Ureter (tissue), 1 donor: ENCODE data around the gene KNOP1. TPM values are rescaled to one million over a fixed set of nuclear protein-coding genes. Genes with fewer than 3 reads are reported as not detected.
"Not testable (repeated sequence)": the region's sequence is repeated elsewhere in the genome, so short reads cannot be mapped to it uniquely, and the experiment has no call there.

Source experiments
- DNase-seq: peaks from one replicate; pipeline ENCODE4 v3.0.0-alpha.2; 2020; ENCODE audit warnings: low spot score
- total RNA-seq: library from RNA; stranded (reverse); gene quantifications from one replicate; pipeline ENCODE4 v1.2.4, GENCODE V29; 2023
- donor health status: DM: yes; HTN: yes; CAD: no.

KNOP1 gene
- total RNA-seq, 1 donor from 2014 or later = 27.4 TPM

DNA sequence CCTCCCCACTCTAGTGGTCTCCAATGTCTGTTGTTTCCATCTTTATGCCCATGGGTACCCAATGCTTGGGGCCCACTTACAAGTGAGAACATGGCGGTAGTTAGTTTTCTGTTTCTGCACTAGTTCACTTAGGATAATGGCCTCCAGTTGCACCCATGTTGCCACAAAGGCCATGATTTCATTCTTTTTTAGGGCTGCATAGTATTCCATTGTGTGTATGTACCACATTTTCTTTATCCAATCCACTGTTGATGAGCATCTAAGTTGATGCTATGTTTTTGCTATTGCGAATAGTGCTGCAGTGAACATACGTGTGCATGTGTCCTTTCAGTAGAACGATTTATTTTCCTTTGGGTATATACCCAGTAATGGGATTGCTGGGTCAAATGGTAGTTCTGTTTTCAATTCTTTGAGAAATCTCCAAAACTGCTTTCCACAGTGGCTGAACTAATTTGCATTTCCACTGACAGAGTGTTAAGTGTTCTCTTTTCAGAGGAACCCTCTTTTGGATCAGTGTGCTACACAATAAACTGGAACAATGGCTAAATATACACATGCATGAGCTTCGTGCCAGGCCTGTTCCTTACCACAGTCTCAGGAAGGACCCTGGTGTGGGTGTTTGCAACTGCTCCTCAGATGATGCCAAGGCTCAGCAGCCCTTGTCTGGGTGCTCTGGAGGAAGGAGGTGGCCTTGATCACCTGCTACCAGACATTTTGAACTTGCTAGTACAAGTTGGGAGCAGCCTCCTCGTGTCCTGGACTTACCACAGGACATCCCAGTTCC is 34.4 kb downstream of the KNOP1 start:
- DNase-seq = no peak

DNA sequence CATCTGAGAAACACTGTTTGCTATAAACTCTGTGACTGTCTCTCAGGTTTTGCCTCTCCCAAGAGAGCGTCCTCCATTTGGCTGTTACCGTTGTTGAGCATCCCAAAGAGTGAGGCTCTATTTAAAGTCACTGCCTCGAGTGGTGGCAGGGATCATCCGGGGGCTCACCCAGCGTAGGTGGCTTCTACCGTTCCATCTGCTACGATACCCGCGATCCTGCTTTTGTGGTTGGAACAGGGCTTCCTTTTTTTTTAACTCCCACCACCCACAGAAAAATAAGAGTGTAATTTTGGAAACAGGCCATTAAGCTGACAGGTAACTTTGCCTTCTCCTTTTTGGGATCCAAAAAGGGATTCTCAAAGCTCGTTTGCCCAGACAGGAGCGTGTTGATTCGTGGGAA is 36.4 kb downstream of the KNOP1 start:
- no peak for DNase-seq

DNA sequence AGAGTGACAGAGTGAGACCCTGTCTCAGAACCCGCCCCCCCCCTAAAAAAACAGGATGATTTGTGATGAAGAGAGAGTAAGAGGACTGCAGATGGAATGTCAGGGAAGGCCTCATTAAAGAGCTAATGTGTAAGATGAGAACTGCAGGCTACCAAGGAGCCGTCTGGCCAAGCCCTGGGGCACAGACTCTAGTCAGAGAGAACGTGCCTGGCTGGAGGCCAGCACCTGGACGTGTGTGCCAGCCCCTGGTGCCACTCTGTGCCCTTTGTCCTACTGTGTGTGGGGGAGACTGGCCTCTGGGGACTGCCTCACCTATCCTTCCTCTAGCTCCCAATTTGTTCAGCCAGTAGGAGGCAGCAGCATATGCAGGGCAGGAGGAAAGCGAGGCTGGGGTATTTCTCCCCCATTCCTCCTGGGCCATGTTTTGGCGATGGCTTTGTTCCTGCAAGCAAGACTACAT is 37.1 kb downstream of the KNOP1 start:
- DNase-seq = no peak

DNA sequence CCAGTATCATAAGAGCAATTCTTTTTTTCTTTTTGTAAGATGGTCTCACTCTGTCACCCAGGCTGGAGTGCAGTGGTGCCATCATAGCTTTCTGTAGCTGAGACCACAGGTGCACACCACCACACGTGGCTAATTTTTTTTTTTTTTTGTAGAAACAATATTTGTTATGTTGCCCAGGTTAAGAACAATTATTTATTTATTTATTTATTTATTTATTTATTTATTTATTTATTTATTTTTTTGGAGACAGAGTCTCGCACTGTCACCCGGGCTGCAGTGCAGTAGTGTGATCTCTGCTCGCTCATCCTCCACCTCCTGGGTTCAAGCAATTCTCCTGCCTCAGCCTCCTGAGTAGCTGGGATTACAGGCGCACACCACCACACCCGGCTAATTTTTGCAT is 38.7 kb downstream of the KNOP1 start:
- not testable (repeated sequence) for DNase-seq

DNA sequence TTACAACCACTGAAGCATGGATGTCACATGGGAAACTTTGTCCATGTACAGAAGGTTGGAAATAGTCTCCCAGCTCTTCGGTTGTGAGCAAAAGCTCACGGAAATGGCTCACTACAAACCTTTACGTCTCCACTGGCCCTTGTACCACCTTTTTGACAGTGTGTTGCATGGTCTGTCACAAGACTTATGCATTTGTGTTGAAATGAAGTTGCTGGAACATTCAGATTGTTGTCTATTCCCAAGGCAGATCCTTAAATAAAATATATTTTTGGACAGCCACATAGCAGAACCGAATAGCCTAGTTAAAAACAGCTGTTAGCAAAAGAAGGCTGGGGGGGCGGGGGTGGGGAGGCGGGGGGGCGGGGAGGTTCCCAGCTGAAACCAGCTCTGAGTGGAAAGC is 39.2 kb downstream of the KNOP1 start:
- no peak for DNase-seq

DNA sequence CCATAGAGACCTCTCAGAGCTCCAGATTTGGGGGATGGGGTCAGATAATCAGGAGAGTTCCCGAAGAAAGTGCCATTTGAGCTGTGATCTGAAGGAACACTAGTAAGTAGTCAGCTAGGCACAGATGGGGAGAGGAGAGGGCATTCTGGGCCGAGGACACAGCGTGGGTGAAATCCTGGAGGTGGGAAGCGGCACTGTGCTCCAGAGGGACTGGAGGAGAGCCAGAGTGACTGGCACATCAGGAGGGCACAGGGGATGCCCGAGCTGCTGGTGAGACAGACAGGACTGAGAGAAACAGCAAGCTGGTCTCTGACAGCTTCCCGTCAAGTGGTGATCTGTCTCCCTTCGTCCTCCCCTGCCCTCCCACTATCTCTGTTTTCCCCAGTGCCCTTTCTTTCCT is 40.6 kb downstream of the KNOP1 start:
- DNase-seq = no peak

DNA sequence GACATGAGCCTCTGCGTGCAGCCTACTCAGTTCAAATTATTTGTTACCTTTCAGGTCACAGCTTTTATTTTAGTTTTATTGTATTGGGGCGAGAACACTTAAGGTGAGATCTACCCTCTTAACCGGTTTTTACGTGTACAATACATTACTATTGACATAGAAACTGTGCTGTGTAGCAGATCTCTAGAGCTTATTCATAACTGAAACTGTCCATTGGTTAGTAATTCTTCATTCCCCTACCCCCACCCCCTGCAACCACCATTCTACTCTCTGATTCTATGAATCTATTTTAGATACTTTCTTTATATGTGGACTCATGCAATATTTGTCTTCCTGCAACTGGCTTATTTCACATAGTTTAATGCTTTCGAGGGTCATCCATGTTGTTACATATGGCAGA is 43.5 kb downstream of the KNOP1 start:
- no peak for DNase-seq

DNA sequence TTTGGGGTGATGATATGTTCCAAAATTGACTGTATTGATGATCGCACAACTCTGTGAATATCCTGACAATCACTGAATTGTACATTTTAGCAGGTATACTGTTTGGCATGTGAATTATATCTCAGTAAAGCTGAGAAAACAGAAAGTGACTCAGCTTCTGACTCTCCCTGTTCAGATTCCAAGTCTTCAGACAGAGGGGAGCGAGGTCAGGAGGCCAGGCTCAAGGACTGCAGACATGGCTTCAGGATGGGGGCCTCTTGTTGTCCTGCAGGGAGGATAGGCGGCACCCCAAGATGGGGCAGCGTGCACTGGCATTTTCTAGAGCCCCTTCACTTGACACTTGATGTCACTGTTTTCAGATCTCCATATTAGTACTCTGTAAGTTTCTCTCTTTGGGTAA is 45.6 kb downstream of the KNOP1 start:
- no peak for DNase-seq

DNA sequence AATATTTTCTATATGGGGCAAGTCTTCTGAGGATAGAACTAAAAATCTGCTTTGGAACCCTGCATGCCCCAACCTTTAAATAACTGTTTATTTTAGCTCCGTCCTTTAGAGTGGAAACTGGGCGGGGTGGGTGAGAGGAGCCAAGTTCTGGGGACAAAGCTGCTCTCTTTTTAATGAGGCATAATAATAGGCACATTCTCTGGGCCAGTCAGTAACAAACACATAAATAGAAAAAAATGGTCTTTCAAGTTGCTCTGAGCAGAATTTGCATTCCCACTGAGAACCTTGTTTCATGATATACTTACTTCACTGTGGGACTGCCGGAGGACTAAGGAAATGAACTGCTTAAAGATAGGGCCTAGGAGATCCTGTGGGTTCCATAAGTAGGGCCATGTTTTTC is 51.5 kb downstream of the KNOP1 start:
- DNase-seq = no peak

DNA sequence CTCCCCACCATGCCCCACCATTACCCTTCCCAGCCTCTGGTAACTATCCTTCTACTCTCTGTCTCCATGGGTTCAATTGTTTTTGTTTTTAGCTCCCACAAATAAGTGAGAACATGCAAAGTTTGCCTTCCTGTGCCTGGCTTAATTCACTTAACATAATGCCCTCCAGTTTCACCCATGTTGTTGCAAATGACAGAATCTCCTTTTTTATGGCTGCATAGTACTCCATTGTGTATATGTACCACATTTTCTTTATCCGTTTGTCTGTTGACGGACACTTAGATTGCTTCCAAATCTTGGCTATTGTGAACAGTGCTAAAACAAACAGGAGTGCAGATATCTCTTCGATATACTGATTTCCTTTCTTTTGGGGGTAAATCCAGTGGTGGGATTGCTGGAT is 52.7 kb downstream of the KNOP1 start:
- DNase-seq = not testable (repeated sequence)

DNA sequence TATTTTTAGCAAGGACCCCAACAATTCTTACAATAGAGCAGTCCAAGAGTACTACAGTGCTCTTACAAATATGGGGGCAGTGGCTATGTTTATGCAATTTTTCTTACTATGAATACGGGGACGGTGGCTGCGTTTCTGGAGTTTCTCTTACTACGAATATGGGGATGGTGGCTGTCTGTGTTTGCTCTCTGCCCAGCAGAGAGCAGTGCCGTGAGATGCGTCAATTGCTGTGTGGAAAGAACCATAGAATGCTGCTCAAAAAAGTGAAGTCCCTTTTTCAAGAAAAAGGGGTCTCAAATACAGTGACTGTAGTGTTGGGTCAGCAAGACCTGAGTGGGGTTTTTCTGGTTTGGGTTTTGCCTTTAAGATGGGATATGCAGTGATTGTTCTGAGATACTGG is 53.9 kb downstream of the KNOP1 start:
- DNase-seq = no peak

DNA sequence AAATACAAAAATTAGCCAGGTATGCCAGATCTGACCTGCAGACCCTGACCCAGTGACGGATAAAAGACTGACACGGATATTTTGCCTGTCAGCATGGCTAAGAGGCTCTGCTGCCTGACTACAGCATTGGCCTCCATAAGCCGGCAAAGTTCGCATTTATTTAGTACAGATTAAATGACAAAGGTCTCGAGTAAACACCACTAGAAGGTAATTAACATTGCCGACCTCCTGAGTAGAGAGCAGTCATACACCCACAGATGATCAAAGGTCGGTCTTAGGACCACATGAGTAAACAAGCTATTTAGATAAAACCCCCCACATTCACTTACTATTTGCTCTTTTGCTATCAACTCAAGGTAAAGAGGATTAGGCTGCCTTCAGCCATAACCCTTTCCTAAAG is 55.7 kb downstream of the KNOP1 start:
- DNase-seq = no peak

DNA sequence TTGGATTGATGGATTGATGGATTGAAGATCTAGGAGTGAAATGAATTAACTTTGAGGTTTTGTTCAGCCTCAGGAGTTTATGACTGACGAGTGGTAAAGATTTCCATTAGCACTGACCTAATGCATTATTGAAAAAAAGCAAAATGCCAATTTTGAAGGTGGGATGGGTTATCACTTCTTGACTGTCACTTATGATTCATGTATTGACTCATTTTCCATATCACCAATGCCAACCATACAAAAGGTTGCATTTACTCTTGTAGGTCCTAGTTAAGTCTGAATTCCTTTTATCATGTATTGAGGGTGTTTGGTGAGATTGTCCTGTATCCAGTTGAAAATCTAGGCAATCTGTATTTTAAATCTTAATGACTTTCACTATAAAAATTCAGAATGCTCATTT is 57.6 kb downstream of the KNOP1 start:
- no peak for DNase-seq

DNA sequence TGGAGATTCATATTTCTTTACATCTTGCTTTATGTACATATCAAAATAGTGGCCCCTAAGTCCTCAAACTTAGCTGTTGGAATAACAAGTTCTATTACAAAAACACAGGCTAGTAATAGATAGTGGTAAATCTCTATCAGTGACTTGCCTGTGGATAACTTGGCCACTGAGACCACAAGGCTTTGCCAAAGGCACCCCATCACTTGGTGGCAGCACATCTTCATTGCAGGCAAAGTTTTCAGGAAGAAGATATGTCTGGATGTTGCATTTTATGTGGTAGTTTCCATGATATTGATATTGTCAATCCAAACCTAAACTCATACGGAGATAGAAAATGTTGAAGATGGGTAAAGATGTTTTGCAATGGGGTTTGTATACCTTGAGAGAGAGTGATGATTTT is 58.5 kb downstream of the KNOP1 start:
- no peak for DNase-seq

DNA sequence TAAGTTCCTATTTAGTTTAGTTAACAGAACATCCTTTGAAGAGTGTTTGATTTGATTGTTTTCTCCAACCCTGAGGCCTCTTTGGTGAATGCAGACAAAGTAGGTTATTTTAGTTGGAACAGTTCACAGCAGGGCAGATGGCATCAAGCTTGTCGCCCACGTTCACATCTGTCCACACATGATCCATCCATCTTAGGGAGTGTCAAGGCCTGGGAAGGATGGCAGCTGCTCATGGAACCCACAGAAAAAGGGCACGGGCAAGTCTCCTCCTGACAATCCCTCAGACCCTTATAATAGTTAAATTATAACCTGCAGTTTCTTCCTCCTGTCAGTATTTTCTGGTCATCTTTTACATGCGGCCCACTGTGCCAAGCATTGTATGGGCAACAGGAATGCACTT is 60.2 kb downstream of the KNOP1 start:
- no peak for DNase-seq

DNA sequence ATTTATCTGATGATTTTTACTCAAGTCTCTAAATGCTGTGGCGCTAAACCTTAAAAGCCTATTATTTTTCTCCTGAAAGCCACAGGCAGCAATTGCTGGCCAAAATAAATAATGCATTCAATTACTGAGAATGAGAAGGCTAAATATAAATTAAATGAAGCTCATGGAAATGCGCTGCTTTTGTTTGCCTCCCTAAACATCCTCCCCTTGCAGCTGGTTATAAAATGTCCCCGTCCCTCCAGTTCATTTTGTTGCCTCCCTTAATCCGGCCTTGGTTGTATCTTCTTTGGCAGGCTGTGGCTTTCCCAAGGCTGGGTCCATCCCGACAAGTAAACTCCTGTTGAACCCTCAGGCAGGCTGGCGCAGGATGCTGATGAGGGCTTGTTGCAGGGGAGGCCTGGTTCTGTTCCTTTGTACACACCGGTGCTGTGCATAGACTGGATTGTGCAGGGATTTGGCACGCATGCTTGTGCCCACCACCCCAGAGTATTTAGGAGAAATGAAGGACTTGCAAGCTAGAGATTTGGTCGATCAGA is 62.7 kb downstream of the KNOP1 start:
- no peak for DNase-seq

DNA sequence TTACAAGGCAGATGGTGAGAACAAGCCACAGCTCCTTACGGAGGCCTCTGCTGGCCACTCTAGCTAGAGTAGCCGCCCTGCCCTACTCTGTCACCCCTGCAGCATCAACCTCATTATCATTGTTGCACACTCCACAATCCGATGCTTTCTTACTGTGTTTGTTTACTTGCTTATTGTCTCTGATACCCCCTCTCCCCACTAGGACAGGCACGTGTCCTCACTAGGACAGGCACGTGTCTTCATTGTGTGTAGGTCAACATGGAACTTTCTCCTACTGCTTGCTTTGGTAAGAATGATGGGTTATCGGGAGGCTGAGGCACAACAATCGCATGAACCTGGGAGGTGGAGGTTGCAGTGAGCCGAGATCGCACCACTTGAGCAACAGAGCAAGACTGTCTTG is 63.9 kb downstream of the KNOP1 start:
- no peak for DNase-seq

Other genes with a start within 250 kb of the KNOP1 start
- gene GDE1, start 196.1 kb downstream of the KNOP1 start, total RNA-seq = 80.8 TPM
- 36.0 TPM for gene CCP110, start 194.3 kb downstream of the KNOP1 start, total RNA-seq
- gene VPS35L, start 162.5 kb downstream of the KNOP1 start, total RNA-seq = 76.4 TPM
- 33.2 TPM for gene IQCK, start within 50 bp of the KNOP1 start, total RNA-seq
- 23.2 TPM for gene GPRC5B, start 166.6 kb upstream of the KNOP1 start, total RNA-seq